GM18519 (cell line): ENCODE results near the gene GPHA2.
"Not testable (repeated sequence)": the region's sequence is repeated elsewhere in the genome, so short reads cannot be mapped to it uniquely, and the experiment has no call there.

ENCODE experiments used
- ATAC-seq: cut with Tn5 transposase; IDR thresholded peaks from one replicate; pipeline ENCODE4 v1.9.1; 2021; ENCODE audit warnings: mild to moderate bottlenecking, moderate library complexity; ENCODE audit not compliant: unreplicated experiment, low FRiP score

Gene GPHA2, protein sequence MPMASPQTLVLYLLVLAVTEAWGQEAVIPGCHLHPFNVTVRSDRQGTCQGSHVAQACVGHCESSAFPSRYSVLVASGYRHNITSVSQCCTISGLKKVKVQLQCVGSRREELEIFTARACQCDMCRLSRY

DNA sequence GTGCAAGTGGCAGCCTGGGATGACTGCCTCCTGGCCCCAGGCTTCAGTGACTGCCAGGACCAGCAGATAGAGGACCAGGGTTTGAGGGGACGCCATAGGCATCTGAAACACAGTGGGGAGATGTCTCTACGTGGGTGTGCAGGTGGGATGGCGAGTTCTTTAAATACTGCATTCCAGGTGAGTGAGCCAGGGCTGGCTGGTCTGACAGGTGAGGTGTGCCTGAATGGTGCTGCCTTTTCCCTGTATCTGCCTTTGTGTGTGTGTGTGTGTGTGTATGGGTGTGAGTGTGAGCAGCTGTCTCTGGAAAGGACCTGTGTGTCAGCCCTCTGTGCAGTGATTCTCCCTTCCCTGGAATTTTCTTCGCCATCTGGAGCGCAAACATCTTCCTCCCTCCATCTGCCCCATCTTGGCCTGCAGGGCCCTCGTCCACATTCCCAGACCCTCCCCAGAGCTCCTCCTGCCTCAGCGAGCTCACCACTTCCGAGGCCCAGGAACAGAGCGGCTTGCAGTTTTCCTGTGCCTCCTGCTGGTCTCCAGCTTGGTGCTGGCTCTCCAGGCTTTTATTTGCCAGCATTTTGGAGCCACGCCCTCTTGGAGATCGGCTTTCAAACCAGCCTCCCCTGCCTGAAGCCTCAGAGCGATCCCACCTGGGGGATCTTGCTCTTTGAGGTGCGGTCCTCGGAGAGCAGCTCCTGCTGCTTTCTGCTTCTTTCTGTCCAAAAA, at the start of gene GPHA2:
Gene GPHA2 (minus strand): TSS at position 535 of the 723 bp plus-strand sequence. CDS start 433 bp downstream, at position 102.
- ATAC-seq, result no peak

DNA sequence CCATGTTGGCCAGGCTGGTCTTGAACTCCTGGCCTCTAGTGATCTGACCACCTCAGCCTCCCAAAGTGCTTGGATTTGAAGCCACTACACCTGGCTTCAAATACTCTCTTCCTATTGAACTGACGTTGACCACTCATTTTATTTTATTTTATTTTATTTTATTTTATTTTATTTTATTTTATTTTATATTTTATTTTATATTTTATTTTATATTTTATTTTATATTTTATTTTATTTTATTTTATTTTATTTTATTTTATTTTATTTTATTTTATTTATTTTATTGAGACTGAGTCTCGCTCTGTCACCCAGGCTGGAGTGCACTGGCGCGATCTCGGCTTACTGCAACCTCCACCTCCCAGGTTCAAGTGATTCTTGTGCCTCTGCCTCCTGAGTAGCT, 47.6 kb upstream of the GPHA2 start:
- ATAC-seq, result not testable (repeated sequence)

DNA sequence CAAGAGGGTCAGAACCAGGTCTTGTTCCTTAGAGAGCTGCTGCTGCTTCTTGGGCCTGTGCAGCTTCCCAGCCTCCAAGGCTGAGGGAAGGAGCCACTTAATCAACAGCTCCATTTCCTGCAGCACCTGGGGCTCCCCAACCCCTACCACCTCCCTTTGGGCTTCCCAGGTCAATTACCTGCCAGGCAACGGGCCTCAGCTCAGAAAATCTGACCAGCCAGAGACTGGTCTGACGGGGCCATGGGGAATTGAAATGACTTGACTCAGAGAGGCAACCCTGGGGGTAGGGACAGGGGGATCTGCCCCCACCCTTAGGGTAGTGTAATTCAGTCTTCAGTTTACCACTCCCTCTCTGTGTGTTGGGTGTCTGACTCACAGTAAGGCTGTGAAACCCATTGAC, 41.0 kb upstream of the GPHA2 start:
- ATAC-seq, result no peak

DNA sequence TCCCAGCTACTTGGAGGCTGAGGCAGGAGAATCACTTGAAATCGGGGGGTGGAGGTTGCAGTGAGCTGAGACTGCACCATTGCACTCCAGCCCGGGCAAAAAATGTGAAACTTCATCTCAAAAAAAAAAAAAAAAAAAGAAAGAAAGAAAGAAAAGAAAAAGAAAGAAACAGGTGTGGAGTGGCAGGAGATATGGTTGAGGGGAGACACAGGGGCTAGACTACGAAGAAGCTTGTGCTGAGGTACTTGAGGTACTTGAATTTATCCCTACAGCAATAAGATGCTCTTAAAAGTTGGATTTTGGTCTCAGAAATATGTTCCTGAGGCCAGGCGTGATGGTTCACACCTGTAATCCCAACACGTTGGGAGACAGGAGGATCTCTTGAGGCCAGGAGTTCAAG, 38.4 kb upstream of the GPHA2 start:
- ATAC-seq, result no peak

DNA sequence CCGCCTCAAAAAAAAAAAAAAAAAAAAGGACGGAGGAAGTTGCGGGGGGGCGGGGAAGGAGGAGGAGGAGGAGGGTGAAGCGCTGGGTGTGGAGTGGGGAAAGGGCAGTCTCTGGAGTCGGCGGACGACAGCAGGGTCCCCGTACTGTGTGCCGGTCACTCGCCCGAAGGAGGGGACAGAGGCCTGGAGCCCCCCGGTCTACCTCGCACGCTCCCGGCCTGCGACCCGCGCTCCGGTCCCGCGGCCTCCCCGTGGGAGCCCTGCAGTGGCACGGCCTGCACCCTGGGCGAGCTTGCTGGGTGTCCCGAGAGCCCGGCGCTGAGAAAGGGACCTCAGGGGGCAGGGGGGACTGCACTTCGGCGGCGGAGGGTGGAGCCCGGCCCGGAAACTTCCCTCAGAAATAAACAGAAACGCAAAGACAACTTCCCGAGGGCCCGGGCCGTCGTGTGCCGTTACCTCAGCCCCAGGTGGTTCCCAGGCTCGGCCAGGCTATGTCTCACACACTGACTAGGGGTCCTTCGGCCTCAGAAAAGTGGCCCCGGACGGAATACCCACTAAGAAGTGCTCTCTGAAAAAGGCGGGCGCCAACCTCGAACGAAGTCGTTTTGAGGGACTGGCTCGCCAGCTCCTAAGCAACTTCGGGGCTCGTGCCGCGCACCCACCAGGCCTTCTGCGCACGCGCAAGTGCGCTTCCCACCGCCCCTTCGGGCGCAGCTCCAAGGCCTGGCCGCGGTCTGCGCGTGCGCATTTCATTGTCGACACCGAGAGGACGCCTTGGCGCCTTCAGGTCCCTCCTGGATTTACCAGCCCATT, 35.9 kb upstream of the GPHA2 start, which contains the start of gene MAJIN:
Gene MAJIN (minus strand): TSS at position 688 of the 813 bp plus-strand sequence. CDS start 12,703 bp downstream, outside the sequence.
- ATAC-seq, result no peak

DNA sequence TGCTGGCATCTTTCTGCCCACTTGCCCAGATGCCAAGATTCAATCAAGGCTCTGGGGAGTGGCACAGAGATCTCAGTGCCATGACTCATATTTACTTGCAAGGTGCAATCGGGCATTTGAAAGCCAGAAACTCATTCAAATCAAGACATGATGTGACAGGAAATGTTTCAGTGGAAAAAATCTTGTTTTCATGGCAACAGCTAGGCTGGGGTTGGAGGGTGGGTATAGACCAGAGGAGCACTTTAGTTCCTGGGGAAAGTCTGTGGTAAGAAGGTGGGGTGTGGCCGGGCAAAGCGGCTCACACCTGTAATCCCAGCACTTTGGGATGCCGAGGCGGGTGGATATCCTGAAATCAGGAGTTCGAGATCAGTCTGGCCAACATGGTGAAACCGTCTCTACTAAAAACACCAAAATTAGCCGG, 35.0 kb upstream of the GPHA2 start:
- ATAC-seq, result no peak

DNA sequence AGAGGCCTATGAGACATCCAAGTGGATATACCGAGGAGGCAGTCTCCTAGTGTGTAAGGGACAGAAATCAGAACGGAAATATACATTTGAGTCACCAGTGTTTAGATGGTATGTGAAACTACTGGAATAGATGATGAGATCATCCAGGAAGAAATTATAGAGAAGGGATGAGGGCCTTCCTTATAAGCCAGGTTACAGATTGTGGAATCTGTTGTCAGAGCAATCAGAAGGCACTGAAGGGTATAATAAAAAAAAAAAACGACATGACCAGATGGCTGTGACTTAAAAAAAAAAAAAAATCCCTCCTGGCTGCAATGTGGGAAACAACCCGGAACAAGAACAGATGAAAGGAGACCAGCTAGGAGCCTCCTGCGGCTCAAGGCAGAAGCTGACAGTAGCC, 33.5 kb upstream of the GPHA2 start:
- ATAC-seq, result no peak

DNA sequence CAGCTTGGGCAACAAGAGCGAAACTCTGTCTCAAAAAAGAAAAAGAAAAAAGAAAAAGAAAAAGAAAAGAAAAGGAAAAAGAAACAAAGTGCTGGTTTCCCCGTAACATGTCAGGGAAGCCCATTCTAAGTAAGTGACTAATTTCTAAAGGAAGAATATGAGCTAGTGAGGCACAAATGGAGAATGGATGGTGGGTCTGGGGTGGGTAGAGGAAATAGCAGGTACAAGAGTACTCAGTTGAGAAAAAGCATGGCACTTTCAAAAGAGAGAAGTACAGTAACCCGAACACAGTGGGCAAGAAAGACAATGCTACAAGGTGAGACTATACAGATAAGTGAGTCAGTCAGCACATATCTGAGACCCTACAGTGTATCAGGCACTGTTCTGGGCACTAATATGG, 31.7 kb upstream of the GPHA2 start:
- no peak for ATAC-seq

DNA sequence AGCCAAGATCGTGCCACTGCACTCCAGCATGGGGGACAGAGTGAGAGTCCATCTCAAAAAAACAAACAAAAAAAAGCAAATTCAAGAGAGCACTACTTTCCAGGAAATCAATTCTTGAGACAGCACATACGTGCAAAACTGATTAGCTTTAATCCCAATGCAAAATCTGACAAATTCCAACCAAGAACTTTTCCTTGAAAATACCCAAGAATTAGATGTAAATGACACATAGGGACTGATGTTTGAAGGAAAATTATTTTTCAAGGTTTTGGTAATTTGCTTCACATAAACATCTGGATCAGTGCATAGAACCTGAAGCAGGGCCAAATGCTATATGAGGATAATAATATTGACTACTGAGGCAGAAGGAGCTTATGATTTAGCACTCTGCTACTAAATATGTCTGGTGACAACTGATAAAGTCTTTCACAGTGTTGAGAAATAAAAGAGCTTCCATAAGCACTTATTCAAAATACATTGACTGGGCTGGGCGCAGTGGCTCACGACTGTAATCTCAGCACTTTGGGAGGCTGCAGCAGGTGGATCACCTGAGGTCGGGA, 27.5 kb upstream of the GPHA2 start:
- ATAC-seq, result no peak

DNA sequence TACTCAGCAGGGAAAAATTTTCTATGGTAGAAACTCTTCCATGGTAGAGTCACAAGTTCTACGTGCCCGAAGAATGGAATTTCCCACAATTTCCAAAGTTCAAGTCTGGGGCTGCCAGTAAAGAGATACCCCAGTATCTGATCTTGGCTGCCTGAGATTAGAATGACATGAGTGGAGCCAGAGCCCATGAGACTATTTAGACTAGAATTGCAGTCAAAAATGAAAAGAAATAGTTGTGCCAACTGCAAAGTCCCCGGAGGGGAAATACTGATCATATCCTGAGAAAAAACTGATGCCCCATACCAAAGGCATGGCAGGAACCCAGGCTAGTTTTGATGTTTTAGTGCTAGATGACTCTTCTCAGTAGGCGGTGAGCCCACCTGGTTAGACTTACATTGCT, 25.0 kb upstream of the GPHA2 start:
- no peak for ATAC-seq

DNA sequence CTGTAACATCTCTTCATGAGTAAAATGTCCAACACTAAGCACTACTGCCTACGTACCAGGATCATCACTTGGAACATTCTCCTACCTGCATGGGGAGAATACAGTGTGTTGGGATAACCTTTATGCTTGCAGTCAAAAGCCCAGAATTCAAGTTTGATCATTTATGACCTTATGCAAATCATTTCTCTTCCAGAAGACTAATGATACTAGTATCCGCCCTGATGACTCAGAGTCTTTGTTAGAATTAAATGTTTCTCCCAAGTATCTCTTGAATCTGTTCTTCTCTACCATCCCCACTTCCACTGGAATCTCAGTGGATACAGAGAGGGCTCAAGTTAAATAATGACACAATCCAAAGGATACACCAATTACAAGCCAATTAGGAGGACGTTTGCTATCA, 23.8 kb upstream of the GPHA2 start:
- no peak for ATAC-seq

DNA sequence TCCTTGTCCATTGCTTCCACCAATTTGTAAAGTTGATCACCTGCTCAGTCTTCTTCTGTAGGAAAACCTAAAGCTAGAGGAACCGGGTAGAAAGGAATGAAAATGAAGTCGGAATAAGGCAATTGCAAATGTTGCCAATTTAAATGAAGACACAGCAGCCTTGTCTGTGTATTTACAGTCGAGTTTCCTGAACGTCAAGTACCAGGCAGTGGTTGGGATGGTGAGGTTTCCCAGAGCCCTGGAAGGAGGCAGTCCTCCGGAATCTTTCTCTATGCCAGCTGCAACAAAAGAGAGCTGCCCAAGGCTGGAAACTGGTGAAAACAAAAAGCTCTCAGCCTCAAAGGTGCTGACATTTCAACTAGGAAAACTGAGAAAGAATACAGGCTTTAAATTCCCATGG, 18.5 kb upstream of the GPHA2 start:
- ATAC-seq, result no peak

DNA sequence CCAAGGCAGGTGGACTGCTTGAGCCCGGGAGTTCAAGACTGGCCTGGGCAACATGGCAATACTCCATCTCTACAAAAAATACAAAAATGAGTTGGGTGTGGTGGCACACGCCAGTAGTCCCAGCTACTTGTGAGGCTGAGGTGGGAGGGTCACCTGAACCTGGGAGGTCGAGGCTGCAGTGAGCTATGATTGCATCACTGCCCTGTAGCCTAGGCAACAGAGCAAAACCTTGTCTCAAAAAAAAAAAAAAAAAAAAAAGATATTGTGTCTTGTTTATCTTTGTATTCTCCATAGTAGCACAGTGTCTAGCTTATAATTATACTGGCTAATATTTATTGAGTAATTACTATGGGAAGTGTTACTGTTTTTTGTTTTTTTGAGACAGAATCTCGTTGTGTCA, 15.8 kb upstream of the GPHA2 start:
- no peak for ATAC-seq

DNA sequence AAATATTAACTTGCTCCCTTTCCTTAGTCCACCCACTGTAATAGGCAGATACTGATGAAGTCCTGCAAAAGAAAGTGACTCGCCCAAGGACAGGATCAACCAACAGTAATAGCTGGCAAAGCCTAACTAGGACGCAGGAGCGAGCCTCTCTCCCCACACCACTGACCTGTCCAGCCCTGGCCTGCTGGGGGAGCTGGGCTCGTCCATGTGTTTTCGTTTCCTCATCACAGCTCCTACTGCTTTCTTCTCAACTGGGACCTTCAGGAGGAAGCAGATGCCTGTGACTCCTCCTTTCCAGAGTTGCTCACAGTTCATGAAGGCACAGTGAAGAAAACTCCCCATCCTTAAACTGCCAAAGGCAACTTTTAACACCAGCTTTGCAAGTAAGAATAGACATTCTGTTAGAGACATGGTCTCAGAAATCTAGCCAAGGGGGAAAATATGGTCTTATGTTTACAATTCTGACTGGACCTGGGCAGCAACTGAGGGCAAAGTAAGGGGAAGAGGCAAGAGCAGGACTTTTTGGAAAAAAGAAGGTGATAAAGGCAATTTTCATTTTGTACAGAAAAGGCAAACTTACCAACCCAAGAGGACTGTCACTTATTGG, 11.6 kb upstream of the GPHA2 start:
- no peak for ATAC-seq

DNA sequence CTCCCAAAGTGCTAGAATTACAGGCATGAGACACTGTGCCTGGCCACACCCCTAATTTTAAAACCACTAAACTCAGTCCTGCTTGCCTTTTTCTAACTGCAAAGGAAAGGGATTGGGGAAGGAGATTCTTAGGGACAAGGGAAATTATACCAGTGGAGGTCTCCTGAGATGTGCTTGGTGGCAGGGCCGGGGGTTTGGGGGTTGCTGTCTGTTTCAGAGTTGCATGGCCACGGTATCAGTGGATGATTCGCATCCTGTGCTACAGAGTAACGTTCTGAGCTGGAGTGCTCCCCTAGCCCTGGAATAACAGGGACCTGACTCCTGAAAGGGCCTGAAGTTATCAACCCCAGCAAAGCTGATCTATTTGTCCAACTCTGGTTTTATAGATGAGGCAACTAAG, 846 bp upstream of the GPHA2 start:
- no peak for ATAC-seq

DNA sequence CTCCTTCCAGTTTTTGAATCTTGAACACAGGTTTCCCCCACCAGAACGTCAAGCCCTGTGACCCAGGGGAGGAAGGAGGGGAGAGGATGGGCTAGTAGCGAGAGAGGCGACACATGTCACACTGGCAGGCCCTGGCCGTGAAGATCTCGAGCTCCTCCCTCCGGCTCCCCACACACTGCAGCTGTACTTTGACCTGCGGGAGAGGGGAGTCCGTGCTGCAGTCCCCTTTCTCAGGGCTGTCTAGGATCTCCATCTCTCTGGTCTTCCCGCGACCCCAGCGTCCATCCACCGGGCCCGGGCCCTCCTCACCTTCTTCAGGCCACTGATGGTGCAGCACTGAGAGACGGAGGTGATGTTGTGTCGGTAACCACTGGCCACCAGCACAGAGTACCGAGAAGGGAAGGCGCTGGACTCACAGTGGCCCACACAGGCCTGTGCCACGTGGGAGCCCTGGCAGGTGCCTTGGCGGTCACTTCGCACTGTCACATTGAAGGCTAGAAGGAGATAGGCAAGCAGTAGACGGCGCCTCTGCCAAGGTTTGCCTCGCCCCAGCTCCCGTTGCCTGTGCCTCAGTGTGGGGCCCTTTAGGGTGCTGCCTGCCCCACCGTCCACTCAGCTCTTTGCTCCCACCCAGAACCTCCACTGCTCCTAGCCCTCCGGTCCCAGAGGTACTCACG, 873 bp downstream of the GPHA2 start:
- no peak for ATAC-seq

DNA sequence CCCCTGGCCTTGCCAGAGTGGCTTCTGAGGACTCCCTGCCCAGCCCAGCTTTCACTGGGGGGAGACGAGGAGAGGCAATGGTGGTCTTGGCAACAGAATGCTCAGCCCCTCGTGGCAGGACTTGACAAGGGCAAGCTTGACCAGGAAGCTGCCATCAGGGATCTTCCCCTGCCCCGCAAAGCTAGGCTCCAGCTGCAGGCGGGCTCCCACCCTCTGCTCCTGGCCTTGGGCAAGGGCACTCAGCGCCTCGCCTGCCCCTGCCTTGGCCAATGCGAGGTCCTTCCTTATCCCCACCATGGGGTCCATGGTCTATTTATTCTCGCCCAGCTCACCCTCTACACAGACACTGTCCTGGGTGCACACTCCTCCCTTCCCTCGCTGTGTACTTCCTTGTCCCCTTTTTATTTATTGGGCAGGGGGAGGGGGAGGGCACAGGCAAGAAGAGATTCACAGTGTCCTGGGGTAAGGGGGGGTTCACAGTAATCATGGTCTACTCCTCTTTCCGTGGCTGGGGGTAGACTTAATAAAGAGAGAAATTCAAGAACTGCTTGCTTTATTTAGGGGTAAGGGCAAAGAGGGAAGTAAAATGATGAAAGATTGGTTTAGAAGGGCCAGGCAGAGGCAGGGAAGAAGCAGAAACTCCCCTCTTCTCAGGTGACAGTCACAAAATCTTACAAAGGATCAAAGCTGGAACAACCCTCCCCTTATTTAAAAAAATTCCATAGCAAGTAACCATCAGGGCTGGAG, 1.6 kb downstream of the GPHA2 start:
- ATAC-seq, result no peak

DNA sequence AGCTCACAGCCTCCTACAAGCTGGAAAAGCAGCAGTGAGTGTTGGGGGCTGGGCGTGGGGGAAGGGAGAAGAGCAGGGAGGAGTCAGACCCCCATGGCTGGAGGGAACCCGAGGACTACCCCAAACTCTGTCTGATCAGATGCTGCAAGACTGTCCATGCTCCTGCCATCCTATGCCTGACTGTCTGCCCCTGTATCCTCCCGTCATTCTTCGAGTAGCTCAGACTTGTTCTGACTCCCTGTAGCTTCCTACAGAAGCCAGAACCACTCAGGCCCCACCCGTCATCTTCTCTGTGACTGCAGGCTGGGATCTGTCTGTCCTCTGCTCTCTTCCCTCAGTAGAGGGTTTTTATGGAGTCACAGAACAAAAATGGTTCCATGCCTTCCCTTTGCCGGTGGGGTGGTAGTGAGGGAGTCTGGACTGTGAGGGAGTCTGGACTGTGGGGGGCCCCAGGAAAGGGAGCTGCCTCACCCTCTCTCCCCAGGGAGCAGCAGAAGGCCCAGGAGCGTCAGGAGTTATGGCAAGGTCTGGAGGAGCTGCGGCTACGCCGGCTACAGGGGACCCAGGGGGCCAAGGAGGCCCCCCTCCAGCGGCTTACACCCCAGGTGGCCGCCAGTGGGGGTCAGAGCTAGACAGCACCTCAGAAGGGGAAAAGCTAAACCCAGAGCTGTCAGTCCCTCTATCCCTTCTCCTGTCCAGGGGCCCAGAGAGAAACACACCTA, 2.3 kb downstream of the GPHA2 start:
- ATAC-seq, result no peak

DNA sequence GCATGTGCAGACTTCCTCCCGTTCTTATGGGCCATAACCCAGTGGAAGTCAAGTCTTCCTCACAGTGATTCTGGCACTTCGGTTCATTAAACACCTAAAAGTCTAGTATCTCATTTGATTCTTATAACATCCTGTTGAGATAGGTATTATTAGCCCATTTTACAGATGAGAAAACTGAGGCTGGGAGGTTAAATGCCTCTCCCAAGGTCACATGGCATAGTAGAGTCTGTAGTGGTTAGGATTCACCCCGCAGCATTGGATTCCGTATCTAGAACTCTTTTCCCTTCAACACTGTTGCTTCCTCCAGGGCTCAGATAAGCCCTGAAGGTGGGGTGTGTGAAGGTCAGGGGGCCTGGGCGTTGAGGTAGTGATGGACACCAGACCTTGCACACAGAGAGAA, 3.4 kb downstream of the GPHA2 start:
- no peak for ATAC-seq
